B cell (primary cell): ENCODE data around the gene CCDC50. TPM values are rescaled to one million over a fixed set of nuclear protein-coding genes. Genes with fewer than 3 reads are reported as not detected.

ENCODE experiments used
- ATAC-seq: fragments of 200-7000 bp; cut with Tn5 transposase; one replicate; pipeline ENCODE4 v1.10.0; 2021; ENCODE audit warnings: low read depth, mild to moderate bottlenecking, moderate number of reproducible peaks, moderate library complexity
- CTCF ChIA-PET: fragments of 350-600 bp; sonication (Branson Sonifier 250); formaldehyde crosslinking; loops from one replicate; lab custom pipeline; 2021; ENCODE audit warnings: antibody characterized with exemption, inconsistent platforms; lab: Charles Lee
- POLR2A ChIA-PET: fragments of 350-600 bp; sonication (Branson Sonifier 250); formaldehyde crosslinking; loops from one replicate; lab custom pipeline; 2021; ENCODE audit warnings: antibody characterized with exemption; lab: Charles Lee
- DNase-seq: peaks from one replicate; pipeline ENCODE4 v3.0.0; 2013
- H2AFZ ChIP-seq: 2 replicates; pipeline ENCODE4 v1.6.1; 2012; ENCODE audit warnings: mild to moderate bottlenecking, low read depth, low read length; ENCODE audit not compliant: insufficient read depth, poor library complexity, severe bottlenecking
- H3K27ac ChIP-seq, 2 donors: 1 replicate in 1 of 2; 2 replicates in 1 of 2; pipeline ENCODE4 v1.5.1; 2012 to 2013; ENCODE audit warnings: low read length in 2 of 2, mild to moderate bottlenecking in 2 of 2, moderate library complexity in 1 of 2
- H3K27me3 ChIP-seq, 4 experiments: fragments of 200-600 bp in 1 of 4; sonication (generic) in 1 of 4; replicated peaks in 1 of 4; 1 replicate in 2 of 4; 2 replicates in 2 of 4; pipeline versions ENCODE4 v1.6.1 to v1.7.0; 2013 to 2016; ENCODE audit warnings: low read length in 3 of 4, mild to moderate bottlenecking in 2 of 4, mixed read lengths in 1 of 4, moderate library complexity in 1 of 4; ENCODE audit not compliant: insufficient read depth in 4 of 4, control insufficient read depth in 3 of 4; ENCODE audit errors: control extremely low read depth in 1 of 4
- H3K36me3 ChIP-seq, 2 experiments: replicated peaks in 1 of 2; 1 replicate in 1 of 2; 2 replicates in 1 of 2; pipeline versions ENCODE4 v1.6.1 to v1.7.1; 2013; ENCODE audit warnings: low read length in 1 of 2; ENCODE audit not compliant: insufficient read depth in 2 of 2, control insufficient read depth in 1 of 2; ENCODE audit errors: control extremely low read depth in 1 of 2, extremely low read depth in 1 of 2
- H3K4me1 ChIP-seq, 2 donors: fragments of 200-600 bp in 1 of 2; sonication (generic) in 1 of 2; 1 replicate in 1 of 2; 2 replicates in 1 of 2; pipeline versions ENCODE4 v1.5.1 to v1.6.1; 2013 to 2017; ENCODE audit warnings: low read length in 2 of 2; ENCODE audit not compliant: control insufficient read depth in 2 of 2, insufficient read depth in 2 of 2
- H3K4me2 ChIP-seq: replicated peaks from 2 replicates; pipeline ENCODE3; 2012; ENCODE audit warnings: mild to moderate bottlenecking, low read depth, low read length; ENCODE audit not compliant: poor library complexity, severe bottlenecking
- H3K4me3 ChIP-seq, 5 experiments: fragments of 200-600 bp in 1 of 5; sonication (generic) in 1 of 5; 1 replicate in 3 of 5; 2 replicates in 2 of 5; pipeline versions ENCODE4 v1.5.1 to v1.7.0; 2011 to 2016; ENCODE audit warnings: low read length in 4 of 5, mild to moderate bottlenecking in 4 of 5, low read depth in 2 of 5, control low read depth in 1 of 5, moderate library complexity in 1 of 5; ENCODE audit not compliant: insufficient read depth in 1 of 5; ENCODE audit errors: control extremely low read depth in 1 of 5, extremely low read depth in 1 of 5
- H3K79me2 ChIP-seq: fragments of 200-600 bp; sonication (generic); one replicate; pipeline ENCODE4 v1.6.0; 2016; ENCODE audit warnings: low read length; ENCODE audit not compliant: control insufficient read depth, insufficient read depth
- H3K9ac ChIP-seq: fragments of 200-600 bp; sonication (generic); 2 replicates; pipeline ENCODE4 v1.6.1; 2017; ENCODE audit warnings: mild to moderate bottlenecking, low read length, moderate library complexity
- H3K9me3 ChIP-seq, 3 donors: one replicate each; pipeline versions ENCODE4 v1.6.1 to v1.7.1; 2013; ENCODE audit warnings: low read length in 2 of 3; ENCODE audit not compliant: control insufficient read depth in 2 of 3, insufficient read depth in 1 of 3; ENCODE audit errors: control extremely low read depth in 1 of 3
- H4K20me1 ChIP-seq: 2 replicates; pipeline ENCODE4 v1.6.0; 2012; ENCODE audit warnings: mild to moderate bottlenecking, low read length; ENCODE audit not compliant: insufficient read depth, control insufficient read depth, poor library complexity, severe bottlenecking
- H3K27ac Mint-ChIP-seq: one replicate; pipeline ENCODE4 v1.8.0; 2021; ENCODE audit warnings: mixed read lengths
- H3K27me3 Mint-ChIP-seq: one replicate; pipeline ENCODE4 v1.8.0; 2021; ENCODE audit warnings: mixed read lengths
- H3K4me1 Mint-ChIP-seq: one replicate; pipeline ENCODE4 v1.8.0; 2021; ENCODE audit warnings: mixed read lengths
- H3K4me3 Mint-ChIP-seq: one replicate; pipeline ENCODE4 v1.8.0; 2021; ENCODE audit warnings: mixed read lengths
- H3K9me3 Mint-ChIP-seq: one replicate; pipeline ENCODE4 v1.8.0; 2022; ENCODE audit warnings: mixed read lengths; ENCODE audit not compliant: insufficient read depth
- EZH2 ChIP-seq: IDR thresholded peaks from 2 replicates; pipeline ENCODE4 v1.6.1; 2012; ENCODE audit warnings: borderline replicate concordance, low read depth, mild to moderate bottlenecking, moderate library complexity, low read length; ENCODE audit not compliant: insufficient read depth, poor library complexity, severe bottlenecking
- WGBS: methylation state at CpG from one replicate; pipeline ENCODE4 v1.1.5; 2013; ENCODE audit warnings: missing lambda C conversion rate; ENCODE audit not compliant: insufficient coverage; 5-methylcytosine and 5-hydroxymethylcytosine counted together
- intact Hi-C: fragments of 100-400 bp; cut with micrococcal nuclease; formaldehyde crosslinking; loops from one replicate; pipeline ENCODE4 v1.10.0; 2022
- polyA plus RNA-seq: library from polyadenylated mRNA; depleted of rRNA; stranded (reverse); fragments of >200 nt; gene quantifications from 2 replicates; pipeline ENCODE4 v1.2.3, GENCODE V29; 2012
- total RNA-seq, 2 donors: library from RNA; stranded (reverse); fragments of 120-200 nt in 1 of 2; gene quantifications; 1 replicate in 1 of 2; 2 replicates in 1 of 2; pipeline versions ENCODE4 v1.2.3 to v1.2.4, GENCODE V29; 2013 to 2022
- TF ChIP-seq, protein P1 (sequence below): fragments of 200-600 bp; IDR thresholded peaks from one replicate; pipeline ENCODE4 v1.8.0; 2022; ENCODE audit warnings: antibody characterized with exemption, mild to moderate bottlenecking

Gene CCDC50
- total and polyA plus RNA-seq, 2 donors (not counting 1 experiment from before 2014, with no cell fraction given): 48.7 to 121 TPM

- no peaks in the 10 kb centered on the region for H3K27me3 Mint-ChIP-seq
- TF ChIP-seq, protein P1, sequence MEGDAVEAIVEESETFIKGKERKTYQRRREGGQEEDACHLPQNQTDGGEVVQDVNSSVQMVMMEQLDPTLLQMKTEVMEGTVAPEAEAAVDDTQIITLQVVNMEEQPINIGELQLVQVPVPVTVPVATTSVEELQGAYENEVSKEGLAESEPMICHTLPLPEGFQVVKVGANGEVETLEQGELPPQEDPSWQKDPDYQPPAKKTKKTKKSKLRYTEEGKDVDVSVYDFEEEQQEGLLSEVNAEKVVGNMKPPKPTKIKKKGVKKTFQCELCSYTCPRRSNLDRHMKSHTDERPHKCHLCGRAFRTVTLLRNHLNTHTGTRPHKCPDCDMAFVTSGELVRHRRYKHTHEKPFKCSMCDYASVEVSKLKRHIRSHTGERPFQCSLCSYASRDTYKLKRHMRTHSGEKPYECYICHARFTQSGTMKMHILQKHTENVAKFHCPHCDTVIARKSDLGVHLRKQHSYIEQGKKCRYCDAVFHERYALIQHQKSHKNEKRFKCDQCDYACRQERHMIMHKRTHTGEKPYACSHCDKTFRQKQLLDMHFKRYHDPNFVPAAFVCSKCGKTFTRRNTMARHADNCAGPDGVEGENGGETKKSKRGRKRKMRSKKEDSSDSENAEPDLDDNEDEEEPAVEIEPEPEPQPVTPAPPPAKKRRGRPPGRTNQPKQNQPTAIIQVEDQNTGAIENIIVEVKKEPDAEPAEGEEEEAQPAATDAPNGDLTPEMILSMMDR: no peak
- TF ChIP-seq EZH2: no peak
- Histone ChIP-seq H3K4me1 (peaks cover 40 to 45% of the 10 kb centered on the region in 2 donors), H3K36me3 (no peaks in the 10 kb centered on the region), H3K9ac (no peak overlapping the region), H3K4me3 (no peak overlapping the region), H3K4me2 (no peak overlapping the region), H2AFZ (no peak overlapping the region), H3K79me2 (no peaks in the 10 kb centered on the region), H4K20me1 (no peaks in the 10 kb centered on the region), H3K27ac (no peak overlapping the region), H3K9me3 (peaks cover 0 to 7% (median 0%) of the 10 kb centered on the region in 3 donors), H3K27me3 (no peaks in the 10 kb centered on the region)
- H3K27ac Mint-ChIP-seq: no peak overlapping the region
- intact Hi-C loops: no loop called here
- ChIA-PET CTCF (no interaction called here), POLR2A (no interaction called here)
- peaks cover 50% of the 10 kb centered on the region for H3K4me1 Mint-ChIP-seq
- no peaks in the 10 kb centered on the region for H3K9me3 Mint-ChIP-seq
- DNase-seq: no peak
- ATAC-seq: no peak
- 77% methylated on average over 2 of the region's 3 CpGs for WGBS
- no peak overlapping the region for H3K4me3 Mint-ChIP-seq
Measured at GRCh38 chr3:191303596-191303995, 25.6 kb upstream of the CCDC50 start.

DNA sequence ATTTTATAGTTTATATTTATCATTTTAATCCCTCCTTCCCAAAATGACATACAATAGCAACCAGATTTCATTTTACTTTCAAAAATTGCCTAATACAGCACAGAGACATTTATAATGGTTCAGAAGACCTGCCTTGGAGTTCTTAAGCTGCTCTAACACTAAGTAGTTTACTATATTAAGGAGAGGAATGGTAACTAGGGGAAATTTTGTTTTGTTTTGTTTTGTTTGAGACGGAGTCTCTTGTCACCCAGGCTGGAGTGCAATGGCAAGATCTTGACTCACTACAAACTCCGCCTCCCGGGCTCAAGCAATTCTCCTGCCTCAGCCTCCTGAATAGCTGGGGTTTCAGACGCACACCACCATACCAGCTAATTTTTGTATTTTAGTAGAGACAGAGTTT is 22.8 kb upstream of the CCDC50 start:
- Histone ChIP-seq H3K79me2 (no peaks in the 10 kb centered on the region), H3K4me2 (no peak overlapping the region), H4K20me1 (no peaks in the 10 kb centered on the region), H3K4me3 (no peak overlapping the region), H3K27ac (no peak overlapping the region), H3K4me1 (peaks cover 13 to 16% of the 10 kb centered on the region in 2 donors), H3K9ac (no peak overlapping the region), H3K27me3 (no peaks in the 10 kb centered on the region), H3K9me3 (no peaks in the 10 kb centered on the region), H2AFZ (no peak overlapping the region), H3K36me3 (no peaks in the 10 kb centered on the region)
- Mint-ChIP-seq H3K27me3 (no peaks in the 10 kb centered on the region), H3K4me3 (no peak overlapping the region), H3K9me3 (no peaks in the 10 kb centered on the region), H3K4me1 (peaks cover 27% of the 10 kb centered on the region), H3K27ac (no peak overlapping the region)
- DNase-seq (no peak), ATAC-seq (no peak)
- CTCF ChIA-PET: interaction anchor here (0.8 kb wide), 1 partner anchor 9 kb away, joined by 3 read pairs; no protein-coding TSS in a partner anchor
- intact Hi-C loops: no loop called here
- WGBS: no CpG with 5 or more reads among the region's 4 CpGs
- TF ChIP-seq, protein P1: no peak
- TF ChIP-seq EZH2: no peak
- POLR2A ChIA-PET: no interaction called here
